ENCODE data around the gene ECEL1.
A peak's percentile ranks its signal among the peaks of the same experiment; 100 is the strongest.

DNA sequence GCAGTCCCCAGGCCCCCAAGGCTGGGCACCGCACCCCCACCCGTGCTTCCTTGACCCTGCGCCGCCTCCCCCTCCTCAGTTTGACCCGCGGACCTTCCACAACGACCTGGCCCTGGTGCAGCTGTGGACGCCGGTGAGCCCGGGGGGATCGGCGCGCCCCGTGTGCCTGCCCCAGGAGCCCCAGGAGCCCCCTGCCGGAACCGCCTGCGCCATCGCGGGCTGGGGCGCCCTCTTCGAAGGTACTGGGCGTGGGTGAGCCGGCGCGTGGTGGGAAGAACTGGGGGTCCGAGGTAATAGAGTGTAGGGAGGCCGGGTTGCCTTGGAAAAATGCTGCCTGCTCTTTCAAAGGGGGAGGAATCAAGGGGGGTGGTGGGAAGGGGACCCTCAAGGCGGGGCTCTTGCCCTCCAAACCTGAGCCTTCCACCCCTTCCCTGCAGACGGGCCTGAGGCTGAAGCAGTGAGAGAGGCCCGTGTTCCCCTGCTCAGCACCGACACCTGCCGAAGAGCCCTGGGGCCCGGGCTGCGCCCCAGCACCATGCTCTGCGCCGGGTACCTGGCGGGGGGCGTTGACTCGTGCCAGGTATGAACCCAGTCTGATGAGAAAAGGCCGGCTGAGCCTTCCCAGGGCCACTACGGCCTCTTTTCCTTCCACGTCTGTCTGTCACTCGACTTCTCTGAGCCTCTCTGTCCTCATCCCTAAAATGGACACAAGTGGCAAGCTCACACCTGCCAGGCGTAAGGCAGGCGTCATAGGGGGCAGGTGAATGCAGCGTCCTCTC is 35.2 kb upstream of the ECEL1 start:
- TF ChIP-seq ZNF274 (IDR thresholded peaks at IDR 0.05; ENCODE audit: low read depth, low read length) (no peak), YY1 (IDR thresholded peaks at IDR 0.05; ENCODE audit: insufficient read depth, insufficient read length) (no peak), SUZ12 (IDR thresholded peaks at IDR 0.05; ENCODE audit: extremely low read depth, insufficient read depth, insufficient read length) (peak; percentile 59)

Data from NT2/D1 (cell line).